Lung (tissue), 12 donors: Measurements from ENCODE around the gene PPP1R1C. TPM values are rescaled to one million over a fixed set of nuclear protein-coding genes. Genes with fewer than 3 reads are reported as not detected.
A peak's percentile ranks its signal among the peaks of the same experiment; 100 is the strongest.

Source experiments
- ATAC-seq: fragments of 200-7000 bp; cut with Tn5 transposase; one replicate; pipeline ENCODE4 v1.9.1; 2020; ENCODE audit warnings: moderate number of reproducible peaks; ENCODE audit not compliant: insufficient read depth, low FRiP score
- DNase-seq, 3 donors: peaks; one replicate each; pipeline ENCODE4 v3.0.0-alpha.2; 2013 to 2017
- H3K27ac ChIP-seq, 2 donors: one replicate each; pipeline ENCODE4 v1.5.1; 2013; ENCODE audit warnings: mild to moderate bottlenecking in 2 of 2, moderate library complexity in 2 of 2, control low read depth in 1 of 2, inconsistent platforms in 1 of 2, low read depth in 1 of 2, low read length in 1 of 2
- H3K27me3 ChIP-seq, 3 donors: one replicate each; pipeline ENCODE4 v1.5.1; 2013; ENCODE audit warnings: low read length in 2 of 3; ENCODE audit not compliant: control insufficient read depth in 3 of 3, insufficient read depth in 3 of 3
- H3K36me3 ChIP-seq, 4 donors: one replicate each; pipeline ENCODE4 v1.5.1; 2013; ENCODE audit warnings: low read length in 4 of 4, mild to moderate bottlenecking in 1 of 4, moderate library complexity in 1 of 4; ENCODE audit not compliant: control insufficient read depth in 4 of 4, insufficient read depth in 4 of 4
- H3K4me1 ChIP-seq, 5 donors: one replicate each; pipeline ENCODE4 v1.5.1; 2013; ENCODE audit warnings: low read length in 5 of 5, mild to moderate bottlenecking in 2 of 5, moderate library complexity in 1 of 5; ENCODE audit not compliant: control insufficient read depth in 5 of 5, insufficient read depth in 5 of 5
- H3K4me3 ChIP-seq: one replicate; pipeline ENCODE4 v1.5.1; 2013; ENCODE audit warnings: mild to moderate bottlenecking, control low read depth, moderate library complexity
- H3K9ac ChIP-seq, 2 donors: one replicate each; pipeline ENCODE4 v1.5.1; 2013; ENCODE audit warnings: low read length in 2 of 2, control low read depth in 1 of 2; ENCODE audit not compliant: insufficient read depth in 1 of 2
- H3K9me3 ChIP-seq, 4 donors: one replicate each; pipeline ENCODE4 v1.5.1; 2013; ENCODE audit warnings: low read length in 3 of 4, mild to moderate bottlenecking in 1 of 4, moderate library complexity in 1 of 4; ENCODE audit not compliant: control insufficient read depth in 4 of 4, insufficient read depth in 3 of 4
- CTCF ChIP-seq: IDR thresholded peaks from 2 replicates; pipeline ENCODE4 v1.5.1; 2012; ENCODE audit warnings: mild to moderate bottlenecking; ENCODE audit errors: control extremely low read depth, extremely low read depth
- WGBS, 2 donors: extraction: QIAGEN DNeasy Blood & Tissue Kit; methylation state at CpG; one replicate each; pipeline ENCODE4 v1.1.7; 2013; 5-methylcytosine and 5-hydroxymethylcytosine counted together
- polyA plus RNA-seq, 2 donors: library from polyadenylated mRNA; stranded (reverse); fragments of 200-250 nt; gene quantifications; one replicate each; pipeline ENCODE4 v1.2.1, GENCODE V29; 2013
- total RNA-seq, 2 donors: library from RNA; depleted of rRNA in 1 of 2; stranded (reverse); fragments of >200 nt in 1 of 2; gene quantifications; one replicate each; pipeline ENCODE4 v1.2.1, GENCODE V29; 2014 to 2021
- donor health status: control.
- donor health status: control.
- donor health status: Bipolar disorder and iron deficiency.
- donor health status: healthy.
- donor health status: DM: yes; HTN: yes; CAD: no.

PPP1R1C gene
- total and polyA plus RNA-seq, 4 donors: 1.2 to 6.3 (median 4.5) TPM

- Histone ChIP-seq H3K4me1 (peaks cover 0 to 3% (median 0%) of the 10 kb centered on the region in 5 donors), H3K27me3 (no peaks in the 10 kb centered on the region), H3K36me3 (no peaks in the 10 kb centered on the region), H3K27ac (no peak overlapping the region), H3K9ac (no peak overlapping the region), H3K9me3 (no peaks in the 10 kb centered on the region), H3K4me3 (no peak overlapping the region)
- TF ChIP-seq CTCF: no peak
- 73 to 74% methylated on average over 1 of the region's 1 CpG for WGBS, 2 donors
- DNase-seq (peak; percentile 37 to 64 (median 50)), ATAC-seq (no peak)
Observed at GRCh38 chr2:182144776-182145165, 159.1 kb downstream of the PPP1R1C start.

GRCh38 chr2:182148344-182148743, 162.7 kb downstream of the PPP1R1C start:
- Histone ChIP-seq H3K36me3 (no peaks in the 10 kb centered on the region), H3K27me3 (no peaks in the 10 kb centered on the region), H3K4me1 (peaks cover 0 to 3% (median 0%) of the 10 kb centered on the region in 5 donors), H3K4me3 (no peak overlapping the region), H3K9ac (no peak overlapping the region), H3K9me3 (no peaks in the 10 kb centered on the region), H3K27ac (no peak overlapping the region)
- ATAC-seq (no peak), DNase-seq (no peak)
- no peak for TF ChIP-seq CTCF
- 63 to 86% methylated on average over 2 of the region's 2 CpGs for WGBS, 2 donors

GRCh38 chr2:182163878-182164277, 178.2 kb downstream of the PPP1R1C start:
- ATAC-seq (no peak), DNase-seq (no peak)
- WGBS, 2 donors: 91 to 100% methylated on average over 3 of the region's 3 CpGs

More at GRCh38 chr2:182163878-182164277, 178.2 kb downstream of the PPP1R1C start:
- Histone ChIP-seq H3K27ac (no peak overlapping the region), H3K9ac (no peak overlapping the region), H3K4me3 (no peak overlapping the region), H3K27me3 (no peaks in the 10 kb centered on the region), H3K36me3 (no peaks in the 10 kb centered on the region), H3K4me1 (no peaks in the 10 kb centered on the region), H3K9me3 (peaks cover 0 to 3% (median 0%) of the 10 kb centered on the region in 4 donors)
- no peak for TF ChIP-seq CTCF
